K562 (cell line): ENCODE results near the gene FAM193A. TPM values are rescaled to one million over a fixed set of nuclear protein-coding genes. Genes with fewer than 3 reads are reported as not detected.

Experiments used
- ATAC-seq: fragments of 200-7000 bp; cut with Tn5 transposase; 3 replicates; pipeline ENCODE4 v1.9.1; 2020; ENCODE audit warnings: moderate library complexity
- BruUV-seq: library from RNA; stranded (reverse); fragments of 400-500 nt; replicated peaks from 2 replicates; lab custom pipeline; 2021; lab: Mats Ljungman, UMichigan
- CTCF ChIA-PET: fragments of 300-600 bp; formaldehyde crosslinking; extraction: SDS; loops from one replicate; lab custom pipeline; 2021; ENCODE audit warnings: low intra/inter-chr PET ratio; lab: Yijun Ruan, JAX
- POLR2A ChIA-PET: fragments of 300-600, 350-650 bp; sonication (Branson Sonifier 250); formaldehyde crosslinking; extraction: SDS; loops from one replicate; lab custom pipeline; 2021; ENCODE audit warnings: antibody characterized with exemption, inconsistent platforms; lab: Yijun Ruan, JAX
- DNase-seq, 4 experiments: peaks; one replicate each; pipeline versions ENCODE4 v3.0.0 to v3.0.0-alpha.2; 2011 to 2018; ENCODE audit warnings: low spot score in 3 of 4, mixed read lengths in 3 of 4; ENCODE audit errors: extremely low read depth in 1 of 4
- FAIRE-seq: peaks from 2 replicates; lab custom pipeline; 2011; peaks lifted over from hg19 to GRCh38; lab: Jason Lieb, UNC
- H2AFZ ChIP-seq: 2 replicates; pipeline ENCODE4 v1.6.0; 2011; ENCODE audit warnings: low read depth, low read length, control low read depth, inconsistent platforms
- H3K27ac ChIP-seq: fragments of 200-600 bp; 3 replicates; pipeline ENCODE4 v1.8.0; 2011; ENCODE audit warnings: low read depth, mild to moderate bottlenecking, control low read depth, inconsistent platforms, low read length, moderate library complexity, mixed read lengths; ENCODE audit errors: extremely low read depth
- H3K27me3 ChIP-seq, 2 experiments: fragments of 300-600 bp in 1 of 2; 2 replicates in 1 of 2; 3 replicates in 1 of 2; pipeline versions ENCODE4 v1.6.0 to v1.8.0; 2011; ENCODE audit warnings: inconsistent platforms in 2 of 2, low read length in 2 of 2, mild to moderate bottlenecking in 1 of 2, mixed read lengths in 1 of 2, moderate library complexity in 1 of 2; ENCODE audit not compliant: control insufficient read depth in 2 of 2, insufficient read depth in 2 of 2
- H3K36me3 ChIP-seq: fragments of 300-600 bp; 3 replicates; pipeline ENCODE4 v1.8.0; 2011; ENCODE audit warnings: mild to moderate bottlenecking, low read length, inconsistent platforms; ENCODE audit not compliant: control insufficient read depth, insufficient read depth
- H3K4me1 ChIP-seq, 2 experiments: fragments of 200-600 bp in 1 of 2; replicated peaks in 1 of 2; 2 replicates in 1 of 2; 3 replicates in 1 of 2; pipeline versions ENCODE4 v1.5.1 to v1.8.0; 2011; ENCODE audit warnings: inconsistent platforms in 2 of 2, low read length in 2 of 2, mild to moderate bottlenecking in 1 of 2, mixed read lengths in 1 of 2, moderate library complexity in 1 of 2; ENCODE audit not compliant: control insufficient read depth in 2 of 2, insufficient read depth in 2 of 2
- H3K4me2 ChIP-seq: 2 replicates; pipeline ENCODE4 v1.6.1; 2011; ENCODE audit warnings: low read length, control low read depth, inconsistent platforms, mixed read lengths; ENCODE audit not compliant: insufficient read depth
- H3K4me3 ChIP-seq: fragments of 200-600 bp; sonication (generic), shearing (Covaris generic); 2 replicates; pipeline ENCODE4 v1.5.1; 2016; ENCODE audit warnings: control low read depth, inconsistent platforms
- H3K79me2 ChIP-seq: fragments of 200-600 bp; 3 replicates; pipeline ENCODE4 v1.8.0; 2011; ENCODE audit warnings: low read length, inconsistent platforms; ENCODE audit not compliant: control insufficient read depth, insufficient read depth
- H3K9ac ChIP-seq, 2 experiments: 2 replicates each; pipeline versions ENCODE4 v1.6.0 to v1.6.1; 2011; ENCODE audit warnings: low read depth in 2 of 2, low read length in 2 of 2, control low read depth in 1 of 2, inconsistent platforms in 1 of 2, mild to moderate bottlenecking in 1 of 2, mixed read lengths in 1 of 2; ENCODE audit not compliant: insufficient read depth in 1 of 2
- H3K9me1 ChIP-seq: one replicate; pipeline ENCODE4 v1.6.0; 2011; ENCODE audit warnings: inconsistent platforms, mild to moderate bottlenecking, low read length, moderate library complexity; ENCODE audit not compliant: control insufficient read depth, insufficient read depth
- H3K9me3 ChIP-seq: replicated peaks from 2 replicates; pipeline ENCODE4 v1.5.1; 2011; ENCODE audit warnings: low read depth, low read length, inconsistent platforms; ENCODE audit not compliant: control insufficient read depth, insufficient read depth
- H4K20me1 ChIP-seq: replicated peaks from 2 replicates; pipeline ENCODE4 v1.6.1; 2011; ENCODE audit warnings: low read length, inconsistent platforms, mixed read lengths; ENCODE audit not compliant: control insufficient read depth, insufficient read depth
- EGR1 ChIP-seq: fragments of 450-650 bp; conservative IDR thresholded peaks from 2 replicates; pipeline ENCODE4 v1.6.1; 2017; ENCODE audit warnings: mild to moderate bottlenecking
- SIX5 ChIP-seq, 2 experiments: IDR thresholded peaks; 2 replicates each; pipeline ENCODE4 v1.6.1; 2011; ENCODE audit warnings: low read length in 2 of 2, borderline replicate concordance in 1 of 2, low read depth in 1 of 2, mild to moderate bottlenecking in 1 of 2, moderate library complexity in 1 of 2; ENCODE audit not compliant: insufficient read depth in 1 of 2
- ZNF146 ChIP-seq: IDR thresholded peaks from one replicate; pipeline ENCODE4 v1.6.1; 2018; ENCODE audit warnings: missing compliant biosample characterization; ENCODE audit not compliant: unreplicated experiment
- in situ Hi-C: fragments of 300-500 bp; cut with MboI; formaldehyde crosslinking; loops from 4 replicates; pipeline ENCODE4 v1.15.0; 2018; ENCODE audit warnings: inconsistent platforms, mixed read lengths
- intact Hi-C: fragments of 100-400 bp; cut with micrococcal nuclease; formaldehyde crosslinking; loops from 2 replicates; pipeline ENCODE4 v1.14.2; 2022
- polyA plus RNA-seq, 8 experiments: library from polyadenylated mRNA; depleted of rRNA in 4 of 8; stranded (reverse) in 5 of 8; unstranded in 3 of 8; fragments of >200 nt; fragmentation: Nextera tagmentation in 2 of 8; fragmentation: Illumina TruSeq in 1 of 8; extraction: Ambion mirVana in 2 of 8; extraction: Trizol in 1 of 8; gene quantifications; 2 replicates each; pipeline versions ENCODE4 v1.2.1 to v1.2.3, GENCODE V29; 2011 to 2014; ENCODE audit warnings: inconsistent platforms in 1 of 8, missing spikeins in 1 of 8
- total RNA-seq, 7 experiments: library from RNA; depleted of rRNA in 6 of 7; stranded (reverse); fragments of >200 nt in 6 of 7; fragmentation: Illumina TruSeq in 2 of 7; extraction: Trizol in 2 of 7; gene quantifications; 2 replicates each; pipeline versions ENCODE4 v1.2.1 to v1.2.3, GENCODE V29; 2011 to 2021; ENCODE audit warnings: low replicate concordance in 1 of 7

Gene FAM193A
- total and polyA plus RNA-seq, 9 of the 15 experiments (the other 6 are each of a cell fraction or from before 2014, with no cell fraction given), result 0.46 to 24.6 (median 9.6) TPM

DNA sequence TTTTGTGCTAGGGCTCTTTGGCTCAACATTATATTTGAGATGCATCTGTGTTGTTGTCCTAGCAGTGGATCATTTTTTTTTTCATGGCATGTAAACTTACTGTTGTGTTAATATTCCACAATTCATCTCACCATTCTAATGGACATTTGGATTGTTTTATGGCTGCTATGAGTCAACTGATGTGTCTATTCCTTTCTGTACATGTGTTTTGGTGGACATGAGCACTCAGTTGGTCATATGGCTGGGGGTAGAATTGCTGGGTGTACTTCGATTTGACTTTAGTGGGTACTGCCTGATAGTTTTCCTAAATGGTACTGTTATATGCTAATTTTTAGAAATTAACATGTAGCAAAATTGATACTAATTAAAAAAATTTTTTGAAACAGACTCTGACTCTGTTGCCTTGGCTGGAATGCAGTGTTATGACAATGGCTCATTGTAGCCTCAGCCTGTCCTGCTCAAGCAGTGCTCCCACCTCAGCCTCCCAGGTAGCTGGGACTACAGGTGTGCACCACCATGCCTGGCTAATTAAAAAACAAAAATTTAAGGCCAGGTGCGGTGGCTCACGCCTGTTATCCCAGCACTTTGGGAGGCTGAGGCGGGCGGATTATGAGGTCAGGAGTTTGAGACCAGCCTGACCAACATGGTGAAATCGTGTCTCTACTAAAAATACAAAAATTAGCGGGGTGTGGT, 9.0 kb downstream of the FAM193A start (continued):
- TF ChIP-seq SIX5 (IDR thresholded peaks at IDR 0.05; ENCODE audit: borderline replicate concordance in 1 of 2, insufficient read depth in 1 of 2, low read depth in 1 of 2, low read length in 2 of 2), result no peak

DNA sequence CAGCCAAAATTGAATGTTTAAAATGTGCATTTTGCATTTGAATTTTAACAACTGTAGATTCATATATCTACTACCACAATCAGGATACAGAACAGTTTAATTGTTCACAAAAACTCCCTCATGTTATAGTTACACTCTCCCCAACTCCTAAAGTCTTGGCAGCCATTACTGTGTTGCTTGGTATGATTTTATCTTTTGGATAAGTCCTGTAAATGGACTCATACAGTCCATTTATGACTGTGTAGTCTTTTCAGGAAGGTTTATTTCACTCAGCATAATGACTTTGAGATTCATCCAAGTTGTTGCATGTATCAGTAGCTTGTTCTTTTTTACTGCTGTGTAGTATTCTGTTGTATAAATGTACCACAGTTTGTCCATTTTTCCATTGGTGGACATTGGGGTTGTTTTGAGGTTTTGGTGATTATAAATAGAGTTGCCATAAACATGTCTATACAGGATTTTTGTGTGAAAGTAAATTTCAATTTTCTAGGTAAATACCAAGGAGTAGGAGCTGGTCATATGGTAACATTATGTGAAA, 9.9 kb downstream of the FAM193A start:
- no TSS peak for BruUV-seq
- ATAC-seq, result no peak

More for the DNA sequence above, 9.9 kb downstream of the FAM193A start:
- ChIA-PET CTCF (no interaction called here), POLR2A (interaction anchor here (0.7 kb wide), 1 partner anchor 46 kb away, joined by 3 read pairs; no protein-coding TSS in a partner anchor)
- H3K36me3 ChIP-seq, result peaks cover 8% of the 10 kb centered on the region; the same call in 2 of the 3 replicates
- H3K9me3 ChIP-seq, result no peaks in the 10 kb centered on the region
- H3K79me2 ChIP-seq, result peaks cover 93% of the 10 kb centered on the region
- DNase-seq, result no peak
- intact Hi-C loops, result no loop called here
- H4K20me1 ChIP-seq, result no peaks in the 10 kb centered on the region; the same call in 1 of the 2 replicates
- H3K9ac ChIP-seq, result no peak overlapping the region
- H3K9me1 ChIP-seq, result no peaks in the 10 kb centered on the region
- H3K27ac ChIP-seq, result no peak overlapping the region
- no peak for FAIRE-seq
- in situ Hi-C loops, result no loop called here
- no peak for TF ChIP-seq EGR1
- peak; percentile 49 for TF ChIP-seq ZNF146 (CRISPR knock-in tag)
- no peak overlapping the region for H2AFZ ChIP-seq
- H3K4me3 ChIP-seq, result no peak overlapping the region
- no peak overlapping the region for H3K4me2 ChIP-seq
- no peaks in the 10 kb centered on the region for H3K27me3 ChIP-seq
- no peaks in the 10 kb centered on the region; a peak in 1 of 5 replicates for H3K4me1 ChIP-seq
